Stimulated activated CD8-positive, alpha-beta memory T cell treated with anti-CD3 and anti-CD28 coated beads, Interleukin-4, amount 100 ng/mL, for 24 hours (primary cell): ENCODE measurements around the gene PCF11.
"Not testable (repeated sequence)": the region's sequence is repeated elsewhere in the genome, so short reads cannot be mapped to it uniquely, and the experiment has no call there.

Source experiments
- DNase-seq: peaks from one replicate; pipeline ENCODE4 v3.0.0-alpha.2; 2020; ENCODE audit warnings: low read depth

PCF11 gene, protein sequence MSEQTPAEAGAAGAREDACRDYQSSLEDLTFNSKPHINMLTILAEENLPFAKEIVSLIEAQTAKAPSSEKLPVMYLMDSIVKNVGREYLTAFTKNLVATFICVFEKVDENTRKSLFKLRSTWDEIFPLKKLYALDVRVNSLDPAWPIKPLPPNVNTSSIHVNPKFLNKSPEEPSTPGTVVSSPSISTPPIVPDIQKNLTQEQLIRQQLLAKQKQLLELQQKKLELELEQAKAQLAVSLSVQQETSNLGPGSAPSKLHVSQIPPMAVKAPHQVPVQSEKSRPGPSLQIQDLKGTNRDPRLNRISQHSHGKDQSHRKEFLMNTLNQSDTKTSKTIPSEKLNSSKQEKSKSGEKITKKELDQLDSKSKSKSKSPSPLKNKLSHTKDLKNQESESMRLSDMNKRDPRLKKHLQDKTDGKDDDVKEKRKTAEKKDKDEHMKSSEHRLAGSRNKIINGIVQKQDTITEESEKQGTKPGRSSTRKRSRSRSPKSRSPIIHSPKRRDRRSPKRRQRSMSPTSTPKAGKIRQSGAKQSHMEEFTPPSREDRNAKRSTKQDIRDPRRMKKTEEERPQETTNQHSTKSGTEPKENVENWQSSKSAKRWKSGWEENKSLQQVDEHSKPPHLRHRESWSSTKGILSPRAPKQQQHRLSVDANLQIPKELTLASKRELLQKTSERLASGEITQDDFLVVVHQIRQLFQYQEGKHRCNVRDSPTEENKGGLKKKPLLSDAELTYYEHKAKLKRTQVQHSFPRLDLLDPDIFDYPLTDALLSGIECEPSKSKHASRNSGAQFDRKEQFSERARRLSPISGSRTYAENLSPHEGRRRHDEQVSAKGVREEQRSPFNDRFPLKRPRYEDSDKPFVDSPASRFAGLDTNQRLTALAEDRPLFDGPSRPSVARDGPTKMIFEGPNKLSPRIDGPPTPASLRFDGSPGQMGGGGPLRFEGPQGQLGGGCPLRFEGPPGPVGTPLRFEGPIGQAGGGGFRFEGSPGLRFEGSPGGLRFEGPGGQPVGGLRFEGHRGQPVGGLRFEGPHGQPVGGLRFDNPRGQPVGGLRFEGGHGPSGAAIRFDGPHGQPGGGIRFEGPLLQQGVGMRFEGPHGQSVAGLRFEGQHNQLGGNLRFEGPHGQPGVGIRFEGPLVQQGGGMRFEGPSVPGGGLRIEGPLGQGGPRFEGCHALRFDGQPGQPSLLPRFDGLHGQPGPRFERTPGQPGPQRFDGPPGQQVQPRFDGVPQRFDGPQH (N-terminal part only)

DNA sequence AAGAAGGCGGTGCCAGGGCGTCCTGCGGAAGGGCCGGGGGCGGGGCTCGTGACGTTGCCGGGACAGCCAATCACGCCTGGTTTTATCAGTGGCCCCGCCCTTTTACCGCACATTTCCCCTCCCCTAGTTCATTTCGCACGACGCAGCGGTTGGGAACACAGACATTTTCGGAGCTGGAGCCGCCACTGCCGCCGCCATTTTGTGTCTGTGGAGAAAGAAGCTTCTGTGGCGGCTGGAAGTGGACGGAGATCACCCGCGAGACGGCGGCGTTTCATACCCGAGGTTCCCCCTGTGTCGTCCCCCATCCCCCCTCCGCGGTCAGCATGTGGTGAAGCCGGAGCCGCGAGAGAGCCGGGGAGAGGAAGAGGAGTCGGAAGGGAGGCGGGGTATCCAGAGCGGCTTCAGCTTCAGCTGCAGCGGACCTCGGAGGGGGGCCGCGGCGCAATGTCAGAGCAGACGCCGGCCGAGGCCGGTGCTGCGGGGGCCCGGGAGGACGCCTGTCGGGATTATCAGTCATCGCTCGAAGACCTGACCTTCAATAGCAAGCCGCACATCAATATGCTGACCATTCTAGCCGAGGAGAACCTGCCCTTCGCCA lies at the start of gene PCF11:
TSS of gene PCF11 (plus strand) at position 136 of the 598 bp plus-strand sequence. CDS start at position 445, 309 bp downstream.
- DNase-seq, result no peak

DNA sequence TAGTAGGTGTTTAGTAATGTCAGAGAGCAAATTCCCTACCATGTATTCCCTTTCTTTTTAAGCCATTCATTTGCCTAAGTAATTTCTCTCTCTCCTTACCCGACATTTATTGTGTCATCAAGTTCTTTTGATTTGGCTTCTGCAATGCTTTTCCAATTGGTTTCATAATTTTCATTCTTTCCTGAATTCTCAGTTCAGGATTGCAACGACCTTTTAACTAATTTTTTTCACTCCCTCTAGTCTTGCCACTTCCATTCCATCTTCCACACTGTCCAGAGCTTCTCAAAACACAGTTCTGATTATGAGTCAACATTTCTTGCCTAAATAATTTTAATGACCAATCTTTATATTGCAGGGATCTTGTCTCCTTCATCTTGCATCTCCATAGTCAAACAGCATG lies 44.0 kb upstream of the PCF11 start:
- DNase-seq, result no peak

DNA sequence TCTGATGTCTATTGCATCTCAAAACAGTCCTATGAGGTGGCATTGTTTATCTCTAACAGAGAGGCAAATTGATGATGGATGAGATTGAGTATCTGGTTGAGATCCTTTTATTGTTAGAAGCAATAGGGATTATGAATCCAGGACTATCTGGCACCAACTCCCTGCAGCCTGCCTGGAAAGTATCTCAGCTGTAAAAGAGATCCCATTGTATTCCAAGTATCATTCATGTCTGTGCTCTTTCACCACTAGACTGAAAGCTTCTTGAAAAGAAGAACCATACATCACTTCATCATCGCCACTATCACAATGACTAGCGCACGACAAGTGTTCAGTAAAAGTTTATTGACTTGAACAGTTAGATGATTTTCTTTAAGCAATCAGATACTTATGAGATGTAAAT lies 41.9 kb upstream of the PCF11 start:
- no peak for DNase-seq

DNA sequence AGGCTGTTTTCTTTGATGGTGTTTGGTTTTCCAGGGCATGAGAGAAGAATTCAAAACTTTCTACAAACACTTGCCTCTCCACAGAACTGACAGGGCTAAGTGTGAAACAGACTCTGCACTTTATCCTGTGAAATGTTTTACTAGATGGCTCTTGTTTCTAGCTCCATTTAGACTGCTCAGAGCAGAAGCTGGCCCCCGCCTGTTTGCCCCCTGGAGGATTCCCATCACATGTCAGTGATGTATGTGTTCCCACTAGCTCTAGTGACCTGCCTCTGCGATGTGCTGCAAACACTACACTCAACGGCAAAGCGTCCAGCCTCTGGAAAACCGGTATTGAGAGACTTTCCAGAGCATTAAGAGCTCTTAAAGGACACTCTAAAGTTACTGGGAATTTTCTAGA lies 41.4 kb upstream of the PCF11 start:
- DNase-seq, result no peak

DNA sequence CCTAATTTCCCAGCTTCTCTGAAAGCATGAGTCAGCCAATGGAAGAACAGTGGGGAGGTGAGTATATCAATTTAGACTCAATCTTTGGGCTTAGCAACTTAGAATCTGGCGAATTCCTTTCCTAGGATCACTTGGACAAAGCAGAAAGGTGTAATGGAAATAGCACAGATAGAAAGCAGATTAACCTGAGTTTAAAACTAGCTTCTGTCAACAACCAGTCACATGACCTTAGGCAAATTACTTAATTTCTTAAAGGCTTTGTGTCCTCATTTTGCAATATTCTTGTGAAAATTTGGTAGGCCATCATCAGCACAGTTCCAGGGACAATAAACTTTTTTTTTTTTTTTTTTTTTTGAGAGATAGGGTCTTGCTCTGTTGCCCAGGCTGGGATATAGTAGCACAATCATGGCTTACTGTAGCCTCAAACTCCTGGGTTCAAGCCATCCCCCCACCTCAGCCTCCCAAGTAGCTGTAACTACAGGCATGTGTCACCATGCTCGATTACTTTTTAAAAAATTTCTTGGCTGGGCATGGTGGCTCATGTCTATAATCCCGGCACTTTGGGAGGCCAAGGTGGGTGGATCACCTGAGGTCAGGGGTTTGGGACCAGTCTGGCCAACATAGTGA lies 40.8 kb upstream of the PCF11 start:
- no peak for DNase-seq

DNA sequence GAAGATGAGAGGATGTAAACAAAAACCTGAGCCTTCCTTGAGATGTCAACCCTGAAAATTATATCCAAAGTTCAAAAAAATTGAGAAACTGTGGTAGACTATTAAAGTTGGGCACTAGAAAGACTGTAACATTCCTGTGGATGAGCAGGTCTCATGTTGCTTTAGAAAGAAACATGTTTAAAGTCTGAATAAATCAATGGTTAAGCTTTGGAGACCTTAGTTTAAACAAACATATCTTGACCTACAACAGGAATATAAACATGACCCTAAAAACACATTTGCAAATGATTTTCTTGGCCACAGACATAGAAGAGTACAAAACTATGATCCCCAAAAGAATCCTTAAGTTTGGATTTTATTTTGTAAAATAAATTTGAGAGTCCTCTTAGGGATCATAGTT lies 38.1 kb upstream of the PCF11 start:
- no peak for DNase-seq

DNA sequence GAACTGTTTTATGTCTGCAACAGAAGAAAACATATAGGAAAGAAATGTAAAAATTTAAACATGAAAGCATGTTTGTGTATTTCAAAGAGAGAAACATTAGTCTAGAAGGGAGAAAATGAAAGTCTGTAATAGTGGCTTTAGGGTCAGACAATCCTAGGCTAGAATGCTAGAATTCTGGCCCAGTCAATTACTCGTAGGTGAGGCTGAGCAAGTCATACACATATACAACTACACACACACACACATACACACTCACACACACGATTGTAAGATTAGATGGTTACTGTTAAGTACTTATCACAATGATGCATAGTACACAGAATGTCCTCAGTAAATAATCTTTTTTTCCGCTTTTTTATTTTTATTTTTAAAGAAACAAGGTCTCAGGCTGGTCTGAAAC lies 37.7 kb upstream of the PCF11 start:
- DNase-seq, result no peak

DNA sequence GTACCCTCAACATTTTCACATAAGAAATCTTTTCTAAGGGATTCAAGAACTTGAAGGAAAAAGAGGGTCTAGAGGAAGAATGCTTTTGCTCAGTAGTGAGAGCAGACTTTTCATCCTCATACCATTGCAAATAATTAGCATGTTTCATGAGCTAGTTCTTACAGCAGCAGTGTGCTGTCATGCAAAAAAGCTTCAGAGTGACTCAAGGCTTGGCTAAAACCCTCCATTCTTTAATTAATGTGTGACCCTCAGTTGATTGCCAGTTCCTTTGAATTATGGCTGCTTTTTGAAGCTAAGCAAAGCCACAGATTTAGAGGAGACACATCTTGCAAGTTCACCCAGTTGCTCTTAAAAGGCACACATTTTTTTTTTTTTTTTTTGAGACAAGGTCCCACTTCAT lies 36.6 kb upstream of the PCF11 start:
- DNase-seq, result no peak

DNA sequence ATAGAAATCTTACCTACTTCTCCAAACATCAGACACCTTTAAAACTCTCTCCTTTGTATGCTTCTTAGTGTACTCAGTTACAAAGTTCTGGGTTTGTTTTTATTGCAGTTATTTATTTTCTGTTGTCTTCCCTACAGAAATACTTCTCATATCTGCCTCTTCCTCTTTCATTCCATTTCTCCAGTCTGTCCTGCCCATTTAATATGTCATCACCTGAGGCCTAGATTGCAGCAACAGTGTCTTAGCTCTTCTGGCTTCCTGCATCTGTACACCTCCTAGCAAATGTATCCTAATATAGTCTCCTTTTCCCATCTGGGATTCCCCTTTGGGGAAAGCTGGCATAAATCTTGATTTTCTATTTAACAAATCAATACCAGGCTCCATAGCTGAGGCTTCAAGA lies 34.9 kb upstream of the PCF11 start:
- no peak for DNase-seq

DNA sequence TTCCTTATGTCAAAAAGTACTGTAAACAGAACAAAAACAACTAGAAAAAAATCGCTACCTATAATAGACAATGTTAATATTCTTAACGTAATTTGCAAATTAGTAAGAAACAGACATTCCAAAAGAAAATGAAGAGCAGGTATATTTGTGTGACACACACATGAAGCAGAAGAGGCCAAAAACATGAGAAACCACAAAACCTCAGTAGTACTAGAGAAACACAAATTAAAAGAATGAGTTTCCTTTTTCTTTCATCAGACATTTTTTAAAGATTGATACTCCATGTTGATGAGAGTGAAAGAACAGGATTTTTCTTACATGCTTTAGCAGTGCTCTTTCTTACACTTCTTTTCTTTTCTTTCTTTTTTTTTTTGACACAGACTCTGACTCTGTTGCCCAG lies 34.2 kb upstream of the PCF11 start:
- no peak for DNase-seq

DNA sequence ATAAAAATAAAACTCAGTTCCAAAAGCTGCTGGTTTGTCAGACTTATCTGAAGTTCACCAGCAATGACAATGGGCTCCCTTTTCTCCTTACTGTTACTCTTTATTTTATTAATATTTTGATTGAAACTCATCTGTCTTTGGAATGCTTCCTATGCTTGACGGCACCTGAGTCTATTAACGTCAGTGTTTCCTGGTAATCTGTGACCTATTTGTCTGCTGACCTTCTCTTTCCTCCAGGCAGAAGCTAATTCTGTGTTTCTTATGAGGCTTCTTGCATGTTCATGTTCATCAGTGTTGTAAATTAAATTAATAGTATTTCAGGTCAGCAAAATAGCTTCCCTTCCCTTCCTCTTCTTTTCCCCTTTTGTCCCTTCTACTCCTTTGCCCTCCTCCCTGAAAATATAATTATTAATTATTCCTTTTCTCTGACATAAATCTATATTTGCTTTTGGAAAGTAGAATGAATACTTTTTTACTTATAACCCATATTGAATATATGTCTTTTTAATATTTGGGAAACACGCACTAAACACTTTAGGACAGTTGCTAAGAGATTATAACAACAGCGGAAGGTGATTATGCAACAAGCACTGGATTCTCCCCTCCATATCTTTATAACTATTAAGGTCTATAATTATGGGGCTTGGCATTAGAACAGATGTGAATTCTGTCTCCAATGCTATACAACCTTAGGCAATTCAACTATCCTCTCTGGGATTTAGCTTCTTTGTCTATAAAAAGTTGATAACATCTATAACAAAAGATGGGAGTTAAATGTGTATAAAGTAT lies 32.1 kb upstream of the PCF11 start:
- no peak for DNase-seq

DNA sequence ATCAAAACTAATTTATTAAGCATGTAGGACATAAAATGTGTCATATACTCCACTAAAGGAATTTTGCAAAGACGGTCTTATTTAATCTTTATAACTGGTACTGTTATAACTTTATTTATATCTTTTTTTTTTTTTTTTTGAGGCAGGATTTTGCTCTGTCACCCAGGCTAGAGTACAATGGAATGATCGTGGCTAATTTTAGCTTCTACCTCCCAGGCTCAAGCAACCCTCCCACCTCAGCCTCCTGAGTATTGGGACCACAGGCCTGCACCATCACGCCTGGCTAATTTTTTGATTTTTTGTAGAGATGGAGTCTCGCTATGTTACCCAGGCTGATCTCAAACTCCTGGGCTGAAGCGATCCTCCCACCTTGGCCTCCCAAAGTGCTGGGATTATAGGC lies 31.4 kb upstream of the PCF11 start:
- no peak for DNase-seq

DNA sequence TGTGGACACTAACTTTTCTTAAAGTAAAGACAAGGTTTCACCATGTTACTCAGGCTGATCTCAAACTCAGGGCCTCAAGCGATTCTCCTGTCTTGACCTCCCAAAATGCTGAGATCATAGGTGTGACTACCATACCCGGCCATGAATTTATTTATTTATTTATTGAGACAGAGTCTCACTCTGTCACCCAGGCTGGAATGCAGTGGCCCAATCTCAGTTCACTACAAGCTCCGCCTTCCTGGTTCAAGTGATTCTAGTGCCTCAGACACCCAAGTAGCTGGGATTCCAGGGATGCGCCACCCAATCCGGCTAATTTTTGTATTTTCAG lies 29.7 kb upstream of the PCF11 start:
- DNase-seq, result no peak

DNA sequence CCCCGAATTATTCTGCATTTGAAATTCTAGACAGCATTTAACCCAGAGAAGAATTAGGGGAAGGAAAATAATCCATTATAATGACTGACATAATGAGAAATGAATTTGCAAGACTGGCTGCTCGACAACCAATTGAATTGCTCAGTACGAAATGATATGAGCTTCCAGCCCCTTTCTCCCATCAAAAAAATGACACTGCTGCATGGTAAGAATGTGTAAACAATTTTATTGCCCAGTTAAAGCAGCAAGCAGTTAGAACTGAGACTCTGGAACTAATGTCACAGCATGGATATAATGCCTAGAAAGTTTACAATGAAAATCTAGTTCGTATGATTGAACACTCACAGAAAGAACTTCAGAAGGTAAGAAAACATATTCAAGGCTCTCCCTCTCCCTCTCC lies 24.7 kb upstream of the PCF11 start:
- no peak for DNase-seq

DNA sequence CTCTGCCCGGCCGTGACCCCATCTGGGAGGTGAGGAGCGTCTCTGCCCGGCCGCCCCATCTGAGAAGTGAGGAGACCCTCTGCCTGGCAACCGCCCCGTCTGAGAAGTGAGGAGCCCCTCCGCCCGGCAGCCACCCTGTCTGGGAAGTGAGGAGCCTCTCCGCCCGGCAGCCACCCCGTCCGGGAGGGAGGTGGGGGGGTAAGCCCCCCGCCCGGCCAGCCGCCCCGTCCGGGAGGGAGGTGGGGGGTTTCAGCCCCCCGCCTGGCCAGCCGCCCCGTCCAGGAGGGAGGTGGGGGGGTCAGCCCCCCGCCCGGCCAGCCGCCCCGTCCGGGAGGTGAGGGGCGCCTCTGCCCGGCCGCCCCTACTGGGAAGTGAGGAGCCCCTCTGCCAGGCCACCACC lies 23.7 kb upstream of the PCF11 start:
- not testable (repeated sequence) for DNase-seq

DNA sequence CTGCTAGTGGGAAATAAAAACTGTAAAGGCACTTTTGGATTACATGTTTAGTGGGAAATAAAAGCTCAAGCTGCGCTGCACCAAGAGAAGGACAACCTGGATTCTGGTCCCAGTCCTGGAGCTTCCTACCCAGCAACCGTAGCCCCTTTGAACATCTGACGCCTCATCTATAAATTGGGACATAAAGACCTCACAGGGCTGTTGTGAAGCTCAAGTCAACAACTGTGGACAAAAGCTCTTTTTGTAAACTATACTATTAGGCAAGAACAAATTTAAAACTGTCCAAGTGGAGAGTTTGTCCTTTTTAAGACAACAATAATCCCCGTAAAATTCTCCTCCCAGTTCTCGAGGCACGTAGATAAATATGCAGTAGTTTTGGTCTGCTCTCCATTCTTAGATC lies 17.6 kb upstream of the PCF11 start:
- no peak for DNase-seq

DNA sequence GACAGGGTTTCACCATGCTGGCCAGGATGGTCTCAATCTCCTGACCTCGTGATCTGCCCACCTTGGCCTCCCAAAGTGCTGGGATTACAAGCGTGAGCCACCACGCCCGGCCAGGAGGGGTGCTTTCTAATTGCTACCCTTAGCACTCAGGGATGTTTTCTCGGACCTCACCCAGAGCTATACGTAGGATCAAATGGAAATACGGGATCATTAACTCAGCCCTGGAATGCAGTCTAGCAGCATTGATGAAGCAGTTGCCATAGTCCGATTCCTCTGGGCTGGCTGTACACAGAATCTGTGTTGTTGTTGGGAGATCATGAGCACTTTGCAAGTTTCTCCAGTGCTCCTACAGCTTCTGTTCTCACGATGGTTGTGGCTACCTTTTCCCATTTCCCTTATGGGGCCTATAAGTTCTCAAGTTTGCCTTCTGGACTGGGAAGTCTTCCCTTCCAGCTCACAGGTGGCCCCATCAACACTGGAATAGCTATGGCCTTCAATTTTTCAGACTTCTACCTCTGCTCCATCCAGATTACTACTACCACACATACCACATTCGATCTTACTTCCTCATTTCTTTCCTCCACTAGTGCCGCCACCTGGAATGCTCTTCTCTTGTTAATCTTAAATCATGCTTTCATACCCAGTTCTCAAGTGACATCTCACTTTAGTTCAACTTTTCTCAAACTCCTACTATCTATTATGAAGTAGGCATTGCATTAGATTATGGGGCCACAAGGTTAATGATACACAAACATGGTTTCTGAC lies 16.1 kb upstream of the PCF11 start:
- DNase-seq, result no peak

DNA sequence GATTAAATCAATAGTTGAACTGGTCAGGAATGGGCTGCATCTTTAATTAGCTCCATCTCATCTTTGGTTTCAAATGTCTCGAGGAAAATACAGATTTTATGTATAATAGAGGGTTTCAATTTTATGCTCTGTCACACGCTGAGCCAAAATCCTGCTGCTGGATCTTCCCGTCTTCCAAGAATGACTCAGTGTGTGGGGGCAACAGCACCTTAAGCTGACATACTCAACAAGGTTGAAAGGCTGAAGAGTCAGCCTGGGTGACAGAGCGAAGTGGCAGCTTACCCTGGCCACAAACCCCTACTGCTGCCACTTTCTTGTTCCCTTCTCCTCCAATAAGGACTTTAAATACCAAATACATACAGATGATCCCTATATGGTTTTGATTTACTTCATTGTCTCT lies 9.0 kb upstream of the PCF11 start:
- DNase-seq, result no peak

DNA sequence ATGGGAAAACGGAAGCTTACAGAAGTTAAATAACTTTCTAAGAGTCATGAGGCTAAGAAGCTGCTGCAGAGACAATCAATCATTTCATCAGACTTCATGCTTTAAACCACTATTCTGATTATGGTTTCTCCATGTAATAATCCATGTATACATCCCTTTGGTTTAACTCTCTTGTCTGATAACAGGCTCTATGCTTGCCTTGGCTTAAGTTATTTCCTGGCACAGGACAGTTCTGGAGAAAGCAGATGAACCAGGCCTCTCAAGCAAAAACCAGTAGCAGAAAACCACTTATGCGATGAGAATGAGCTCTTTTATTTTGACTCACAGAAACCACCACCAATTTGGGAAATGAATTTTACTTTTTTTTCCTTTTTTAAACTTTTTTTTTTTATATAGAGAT lies 6.5 kb upstream of the PCF11 start:
- DNase-seq, result no peak

DNA sequence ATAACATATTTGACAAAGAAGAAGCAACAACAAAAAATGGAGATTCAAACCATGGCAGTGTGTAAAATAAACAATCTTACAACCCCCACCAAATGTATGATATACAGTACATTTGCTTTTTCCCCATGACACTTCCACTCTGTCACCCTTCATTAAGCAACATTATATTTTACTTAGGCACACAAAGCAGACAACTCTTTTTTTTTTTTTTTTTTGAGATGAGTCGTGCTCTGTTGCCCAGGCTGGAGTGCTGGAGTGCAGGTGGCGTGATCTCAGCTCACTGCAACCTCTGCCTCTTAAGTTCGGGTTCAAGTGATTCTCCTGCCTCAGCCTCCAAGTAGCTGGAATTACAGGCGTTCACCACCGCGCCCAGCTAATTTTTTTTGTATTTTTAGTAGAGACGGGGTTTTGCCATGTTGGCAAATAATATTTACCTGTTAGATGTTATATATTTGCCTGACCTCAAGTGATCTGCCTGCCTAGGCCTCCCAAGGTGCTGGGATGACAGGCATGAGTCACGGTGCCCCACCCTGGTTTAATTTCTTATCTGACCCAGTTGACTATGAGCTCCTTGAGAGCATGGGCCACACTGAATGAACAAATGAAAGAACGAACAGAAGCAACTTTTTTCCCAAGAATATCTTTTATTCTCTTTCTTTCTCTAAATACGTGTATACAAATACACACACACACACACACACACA lies 5.5 kb upstream of the PCF11 start:
- no peak for DNase-seq
